Upper lobe of left lung (tissue), 6 donors: ENCODE data around the gene GTF2A2. TPM values are rescaled to one million over a fixed set of nuclear protein-coding genes. Genes with fewer than 3 reads are reported as not detected.

Experiments used
- ATAC-seq, 2 donors: fragments of 200-7000 bp; cut with Tn5 transposase; one replicate each; pipeline ENCODE4 v1.9.1; 2022; ENCODE audit warnings: mild to moderate bottlenecking in 2 of 2, moderate library complexity in 2 of 2; ENCODE audit not compliant: low FRiP score in 2 of 2
- DNase-seq, 2 donors: peaks; one replicate each; pipeline ENCODE4 v3.0.0-alpha.2; 2019 to 2020
- H3K27ac ChIP-seq, 4 donors: fragments of 200-600 bp; sonication (generic); one replicate each; pipeline ENCODE4 v1.5.1; 2016 to 2019
- H3K27me3 ChIP-seq, 4 donors: fragments of 200-600 bp; sonication (generic); one replicate each; pipeline ENCODE4 v1.5.1; 2017 to 2019
- H3K36me3 ChIP-seq, 4 donors: fragments of 200-600 bp; sonication (generic); one replicate each; pipeline ENCODE4 v1.5.1; 2016 to 2019
- H3K4me1 ChIP-seq, 4 donors: fragments of 200-600 bp; sonication (generic); one replicate each; pipeline ENCODE4 v1.5.1; 2018 to 2019
- H3K4me3 ChIP-seq, 4 donors: fragments of 200-600 bp; sonication (generic); one replicate each; pipeline ENCODE4 v1.5.1; 2017 to 2019; ENCODE audit warnings: mild to moderate bottlenecking in 2 of 4, moderate library complexity in 1 of 4
- H3K9me3 ChIP-seq, 4 donors: fragments of 200-600 bp; sonication (generic); one replicate each; pipeline ENCODE4 v1.5.1; 2018 to 2019
- EP300 ChIP-seq, 4 donors: sonication (generic); formaldehyde crosslinking; IDR thresholded peaks; one replicate each; pipeline ENCODE4 v1.5.1; 2017; ENCODE audit warnings: antibody characterized with exemption in 4 of 4, control low read depth in 2 of 4
- POLR2A ChIP-seq, 4 donors: fragments of 450-650 bp; IDR thresholded peaks; one replicate each; pipeline ENCODE4 v1.5.1; 2016 to 2017; ENCODE audit warnings: antibody characterized with exemption in 4 of 4, mild to moderate bottlenecking in 2 of 4
- POLR2AphosphoS5 ChIP-seq, 2 donors: sonication (generic); formaldehyde crosslinking; IDR thresholded peaks; one replicate each; pipeline ENCODE4 v1.5.1; 2017; ENCODE audit warnings: antibody characterized with exemption in 2 of 2
- WGBS, 2 donors: methylation state at CpG; one replicate each; pipeline ENCODE4 v1.1.5; 2017 to 2018; 5-methylcytosine and 5-hydroxymethylcytosine counted together
- total RNA-seq, 6 donors: library from RNA; depleted of rRNA in 4 of 6; stranded (reverse); fragments of >200 nt in 4 of 6; gene quantifications; one replicate each; pipeline versions ENCODE4 v1.1.0 to v1.2.1, GENCODE V29; 2016 to 2021
- TF ChIP-seq, protein P1 (sequence below), 6 experiments: fragments of 450-650 bp in 4 of 6; fragments of 200-600 bp in 2 of 6; sonication (generic) in 2 of 6; IDR thresholded peaks; one replicate each; pipeline ENCODE4 v1.5.1; 2016 to 2019; ENCODE audit warnings: antibody characterized with exemption in 6 of 6
- donor health status: DM: no; HTN: no; CAD: no; lungs with moderate emphysema.
- donor health status: DM: no; HTN: yes; CAD: no; lungs with severe emphysema.

Gene GTF2A2
- total RNA-seq, 6 donors from 2014 or later: 5.5 to 80.1 (median 30.2) TPM

DNA sequence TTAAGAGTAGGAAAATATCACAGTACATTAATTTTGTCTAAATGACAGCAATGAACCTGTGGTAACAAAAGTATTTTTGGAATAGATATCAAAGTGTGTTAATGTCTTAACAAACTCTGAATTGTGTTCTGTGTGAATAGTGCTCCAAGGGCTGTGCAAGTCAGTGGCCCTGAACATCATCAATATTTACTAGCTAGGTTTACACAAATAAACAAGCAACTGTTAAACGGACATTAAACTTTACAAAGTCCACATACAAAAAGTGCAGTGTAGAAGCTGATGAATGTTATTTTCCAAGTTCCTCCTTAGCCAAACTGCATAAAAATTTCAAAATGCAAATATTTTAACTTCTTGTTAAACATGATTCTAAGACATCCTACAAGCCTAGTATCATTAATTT is 2.1 kb upstream of the GTF2A2 start:
- no peaks in the 10 kb centered on the region for H3K27me3 ChIP-seq
- ATAC-seq: no peak
- H3K27ac ChIP-seq: no peak overlapping the region
- peaks cover 18 to 27% (median 20%) of the 10 kb centered on the region in 4 donors for H3K4me1 ChIP-seq
- WGBS, 2 donors: 58 to 69% methylated on average over 1 of the region's 1 CpG
- peaks cover 10 to 36% (median 15%) of the 10 kb centered on the region in 4 donors for H3K36me3 ChIP-seq
- TF ChIP-seq POLR2A (IDR thresholded peaks at IDR 0.05) (no peak), EP300 (IDR thresholded peaks at IDR 0.05) (no peak), POLR2AphosphoS5 (IDR thresholded peaks at IDR 0.05) (no peak)
- TF ChIP-seq, protein P1, sequence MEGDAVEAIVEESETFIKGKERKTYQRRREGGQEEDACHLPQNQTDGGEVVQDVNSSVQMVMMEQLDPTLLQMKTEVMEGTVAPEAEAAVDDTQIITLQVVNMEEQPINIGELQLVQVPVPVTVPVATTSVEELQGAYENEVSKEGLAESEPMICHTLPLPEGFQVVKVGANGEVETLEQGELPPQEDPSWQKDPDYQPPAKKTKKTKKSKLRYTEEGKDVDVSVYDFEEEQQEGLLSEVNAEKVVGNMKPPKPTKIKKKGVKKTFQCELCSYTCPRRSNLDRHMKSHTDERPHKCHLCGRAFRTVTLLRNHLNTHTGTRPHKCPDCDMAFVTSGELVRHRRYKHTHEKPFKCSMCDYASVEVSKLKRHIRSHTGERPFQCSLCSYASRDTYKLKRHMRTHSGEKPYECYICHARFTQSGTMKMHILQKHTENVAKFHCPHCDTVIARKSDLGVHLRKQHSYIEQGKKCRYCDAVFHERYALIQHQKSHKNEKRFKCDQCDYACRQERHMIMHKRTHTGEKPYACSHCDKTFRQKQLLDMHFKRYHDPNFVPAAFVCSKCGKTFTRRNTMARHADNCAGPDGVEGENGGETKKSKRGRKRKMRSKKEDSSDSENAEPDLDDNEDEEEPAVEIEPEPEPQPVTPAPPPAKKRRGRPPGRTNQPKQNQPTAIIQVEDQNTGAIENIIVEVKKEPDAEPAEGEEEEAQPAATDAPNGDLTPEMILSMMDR (IDR thresholded peaks at IDR 0.05): no peak
- DNase-seq: no peak
- H3K4me3 ChIP-seq: no peak overlapping the region
- no peaks in the 10 kb centered on the region for H3K9me3 ChIP-seq

DNA sequence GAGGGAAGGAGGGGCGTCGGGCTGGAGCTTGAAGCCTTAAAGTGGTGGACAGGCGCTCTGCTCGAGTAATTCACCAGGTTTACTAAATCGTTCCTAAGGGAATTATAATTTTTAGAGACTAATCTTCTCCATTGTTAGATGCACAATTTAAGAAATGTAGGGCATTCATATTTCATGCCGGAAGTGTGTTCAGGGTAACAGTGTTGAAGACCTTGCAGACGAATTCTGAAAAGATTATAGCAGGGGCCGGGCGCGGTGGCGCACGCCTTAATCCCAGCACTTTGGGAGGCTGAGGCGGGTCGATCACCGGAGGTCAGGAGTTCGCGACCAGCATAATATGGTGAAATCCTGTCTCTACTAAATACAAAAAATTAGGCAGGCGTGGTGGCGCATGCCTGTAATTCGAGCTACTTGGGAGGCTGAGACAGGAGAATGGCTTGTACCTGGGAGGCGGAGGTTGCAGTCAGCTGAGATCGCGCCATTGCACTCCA is 365 bp upstream of the GTF2A2 start:
- peak overlapping the region; percentile 82 to 91 (median 90) for H3K27ac ChIP-seq
- ATAC-seq (peak in 1 of 2 donors; percentile 4), DNase-seq (peak in 1 of 2 donors; percentile 85)
- WGBS, 2 donors: 36 to 45% methylated on average over 23 of the region's 23 CpGs
- TF ChIP-seq POLR2A (IDR thresholded peaks at IDR 0.05): no peak
- TF ChIP-seq, protein P1 (IDR thresholded peaks at IDR 0.05): no peak
- TF ChIP-seq EP300 (IDR thresholded peaks at IDR 0.05): no peak
- TF ChIP-seq POLR2AphosphoS5 (IDR thresholded peaks at IDR 0.05): no peak
- H3K4me3 ChIP-seq: peak overlapping the region in 3 of 4 donors; percentile 87 to 99 (median 93)
- peaks cover 2 to 21% (median 7%) of the 10 kb centered on the region in 4 donors for H3K36me3 ChIP-seq
- peaks cover 18 to 27% (median 20%) of the 10 kb centered on the region in 4 donors for H3K4me1 ChIP-seq
- H3K27me3 ChIP-seq: no peaks in the 10 kb centered on the region
- no peaks in the 10 kb centered on the region for H3K9me3 ChIP-seq

DNA sequence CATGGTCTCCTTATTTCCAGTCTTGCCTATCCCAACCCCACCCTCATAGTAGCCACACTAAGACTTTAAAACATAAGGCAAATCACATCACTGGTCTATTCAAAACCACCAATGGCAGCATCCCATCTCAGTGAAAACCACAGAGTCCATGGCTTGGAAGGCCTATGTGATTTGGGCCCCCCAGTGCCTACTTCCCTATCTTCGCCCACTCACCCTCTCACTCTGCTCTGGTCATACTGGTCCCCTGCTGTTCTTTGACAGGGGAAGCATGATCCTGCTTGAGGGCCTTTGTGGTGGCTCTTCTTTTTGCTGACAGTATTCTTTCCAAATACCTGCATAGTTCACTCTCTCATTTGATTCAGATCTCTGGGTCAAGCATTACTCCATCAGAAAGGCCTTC is 3.3 kb downstream of the GTF2A2 start:
- H3K36me3 ChIP-seq: peaks cover 5 to 33% (median 12%) of the 10 kb centered on the region in 4 donors
- no peak for ATAC-seq

DNA sequence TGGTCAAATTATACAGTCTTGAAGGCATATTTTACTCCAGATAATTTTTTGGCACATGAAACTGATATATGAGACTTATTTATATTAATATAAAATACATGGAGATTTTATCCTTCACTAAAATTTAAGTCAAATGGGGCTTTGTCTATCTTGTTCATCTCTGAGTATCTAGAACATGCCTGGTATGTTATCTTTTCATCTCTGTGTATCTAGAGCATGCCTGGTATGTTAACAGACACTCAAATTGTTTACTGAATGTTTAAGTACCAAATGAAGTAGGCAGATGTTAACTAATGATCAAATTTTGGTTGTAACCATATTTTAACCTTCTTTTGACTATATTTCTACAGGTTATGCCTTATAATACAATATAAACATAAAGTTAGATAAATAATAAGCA is 7.7 kb downstream of the GTF2A2 start:
- ATAC-seq (no peak), DNase-seq (no peak)
- H3K9me3 ChIP-seq: no peaks in the 10 kb centered on the region
- H3K4me1 ChIP-seq: peaks cover 0 to 4% (median 0%) of the 10 kb centered on the region in 4 donors
- H3K36me3 ChIP-seq: peaks cover 9 to 70% (median 24%) of the 10 kb centered on the region in 4 donors
- H3K27me3 ChIP-seq: no peaks in the 10 kb centered on the region
- no peak for TF ChIP-seq EP300 (IDR thresholded peaks at IDR 0.05)
- no peak for TF ChIP-seq POLR2AphosphoS5 (IDR thresholded peaks at IDR 0.05)
- TF ChIP-seq, protein P1 (IDR thresholded peaks at IDR 0.05): no peak
- TF ChIP-seq POLR2A (IDR thresholded peaks at IDR 0.05): no peak
- no peak overlapping the region for H3K4me3 ChIP-seq
- H3K27ac ChIP-seq: no peak overlapping the region

More for the DNA sequence above, 3.3 kb downstream of the GTF2A2 start:
- Histone ChIP-seq H3K4me3 (no peak overlapping the region), H3K27me3 (no peaks in the 10 kb centered on the region), H3K9me3 (no peaks in the 10 kb centered on the region), H3K27ac (no peak overlapping the region), H3K4me1 (peaks cover 18 to 27% (median 22%) of the 10 kb centered on the region in 4 donors)
- WGBS, 2 donors: 88 to 100% methylated on average over 1 of the region's 1 CpG
- DNase-seq: no peak
- TF ChIP-seq EP300 (IDR thresholded peaks at IDR 0.05): no peak
- TF ChIP-seq, protein P1 (IDR thresholded peaks at IDR 0.05): no peak

DNA sequence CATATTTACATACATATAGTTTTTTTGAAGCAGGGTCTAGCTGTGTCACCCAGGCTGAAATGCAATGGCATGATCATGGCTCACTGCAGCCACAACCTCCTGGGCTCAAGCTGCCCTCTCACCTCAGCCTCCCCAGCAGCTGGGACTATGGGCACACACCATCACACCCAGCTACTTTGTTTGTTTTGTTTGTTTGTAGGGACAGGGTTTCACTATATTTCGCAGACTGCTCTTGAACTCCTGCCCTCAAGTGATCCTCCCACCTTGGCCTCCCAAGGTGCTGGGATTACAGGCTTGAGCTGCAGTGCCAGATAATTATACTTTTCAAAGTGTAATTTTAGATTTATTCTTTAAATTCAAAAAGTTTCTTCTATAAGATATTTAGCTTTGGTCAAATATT is 10.2 kb downstream of the GTF2A2 start:
- peaks cover 9 to 76% (median 26%) of the 10 kb centered on the region in 4 donors for H3K36me3 ChIP-seq

More for the DNA sequence above, 10.2 kb downstream of the GTF2A2 start:
- TF ChIP-seq POLR2A (IDR thresholded peaks at IDR 0.05) (no peak), EP300 (IDR thresholded peaks at IDR 0.05) (no peak), POLR2AphosphoS5 (IDR thresholded peaks at IDR 0.05) (no peak)
- TF ChIP-seq, protein P1 (IDR thresholded peaks at IDR 0.05): no peak
- ATAC-seq (no peak), DNase-seq (no peak)
- no peak overlapping the region for H3K4me3 ChIP-seq
- no peaks in the 10 kb centered on the region for H3K27me3 ChIP-seq
- H3K27ac ChIP-seq: no peak overlapping the region
- peaks cover 0 to 4% (median 0%) of the 10 kb centered on the region in 4 donors for H3K4me1 ChIP-seq
- no peaks in the 10 kb centered on the region for H3K9me3 ChIP-seq
- 83 to 100% methylated on average over 1 of the region's 1 CpG for WGBS, 2 donors
